NK-92 (cell line): ENCODE measurements around the gene RBBP8NL.

Experiments
- DNase-seq: peaks from one replicate; lab custom pipeline; 2025; ENCODE audit not compliant: unreplicated experiment; lab: John Stamatoyannopoulos, UW

The RBBP8NL gene

GRCh38 chr20:62408640-62409039, 18.7 kb downstream of the RBBP8NL start:
- DNase-seq = no peak

DNA sequence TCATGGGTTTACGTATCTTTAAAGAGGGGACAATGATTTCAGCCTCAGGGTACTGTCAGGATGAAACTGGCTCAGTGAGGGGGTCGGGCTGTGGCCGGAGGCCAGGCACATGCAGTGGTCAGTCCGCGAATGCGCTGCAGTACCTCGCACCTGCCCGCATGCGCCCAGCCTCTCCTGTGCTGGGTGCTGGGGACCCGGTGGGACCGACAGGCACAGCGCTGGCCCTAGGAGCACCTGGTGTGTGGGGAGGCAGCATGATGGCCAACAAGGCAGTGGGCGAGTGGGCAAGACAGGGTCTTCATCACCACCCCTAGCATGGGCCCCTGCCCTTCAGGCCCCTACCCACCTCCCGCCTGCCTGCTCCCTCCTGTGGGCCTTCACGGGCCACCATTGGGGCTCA, 19.3 kb downstream of the RBBP8NL start:
- DNase-seq = no peak

GRCh38 chr20:62407221-62407992, 19.9 kb downstream of the RBBP8NL start, which contains the start of gene CABLES2:
Gene CABLES2 (minus strand): TSS chr20:62407285. CDS start chr20:62407276, 9 bp downstream.
- DNase-seq = no peak

GRCh38 chr20:62406635-62407176, 20.6 kb downstream of the RBBP8NL start:
- DNase-seq = no peak

- no peak for DNase-seq
These were observed 21.3 kb downstream of the RBBP8NL start for GRCh38 chr20:62405981-62406513.

GRCh38 chr20:62405108-62405980, 22.0 kb downstream of the RBBP8NL start:
- no peak for DNase-seq

DNA sequence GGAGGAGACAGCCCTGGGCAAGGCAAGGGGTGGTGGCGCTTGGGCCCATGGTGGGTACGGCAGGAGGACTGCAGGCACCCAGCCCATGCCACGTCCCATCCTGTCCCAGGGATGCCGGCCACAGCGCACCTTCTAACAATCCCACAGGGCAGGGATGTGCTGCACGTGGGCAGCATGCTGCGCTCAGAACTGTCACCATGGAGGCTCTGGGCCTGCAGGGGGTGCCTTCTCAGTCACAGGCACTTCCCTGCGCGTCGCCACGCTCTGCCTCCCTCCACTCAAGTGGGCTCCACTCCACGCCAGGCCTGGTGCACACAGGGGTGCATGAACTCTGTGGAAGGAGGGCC, 22.6 kb downstream of the RBBP8NL start:
- DNase-seq = no peak

GRCh38 chr20:62404112-62404665, 23.1 kb downstream of the RBBP8NL start:
- DNase-seq = no peak

DNA sequence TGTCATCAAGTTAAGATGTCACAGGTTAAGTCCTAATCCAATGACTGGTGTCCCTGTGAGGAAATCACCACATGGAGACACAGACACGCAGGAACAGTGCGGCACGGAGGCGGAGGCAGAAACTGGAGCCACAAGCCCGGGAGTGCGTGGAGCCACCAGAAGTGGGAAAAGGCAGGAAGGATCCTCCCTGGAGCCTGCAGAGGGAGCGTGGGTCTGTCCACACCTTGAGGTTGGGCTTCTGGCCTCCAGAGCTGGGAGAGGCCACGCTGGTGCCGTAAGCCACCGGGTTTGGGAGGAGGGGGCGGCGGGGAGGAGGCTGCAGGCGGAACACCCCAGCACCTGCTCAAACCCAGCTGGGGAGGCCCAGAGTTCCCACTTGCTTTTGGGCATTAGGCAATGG, 24.0 kb downstream of the RBBP8NL start:
- DNase-seq = no peak

DNA sequence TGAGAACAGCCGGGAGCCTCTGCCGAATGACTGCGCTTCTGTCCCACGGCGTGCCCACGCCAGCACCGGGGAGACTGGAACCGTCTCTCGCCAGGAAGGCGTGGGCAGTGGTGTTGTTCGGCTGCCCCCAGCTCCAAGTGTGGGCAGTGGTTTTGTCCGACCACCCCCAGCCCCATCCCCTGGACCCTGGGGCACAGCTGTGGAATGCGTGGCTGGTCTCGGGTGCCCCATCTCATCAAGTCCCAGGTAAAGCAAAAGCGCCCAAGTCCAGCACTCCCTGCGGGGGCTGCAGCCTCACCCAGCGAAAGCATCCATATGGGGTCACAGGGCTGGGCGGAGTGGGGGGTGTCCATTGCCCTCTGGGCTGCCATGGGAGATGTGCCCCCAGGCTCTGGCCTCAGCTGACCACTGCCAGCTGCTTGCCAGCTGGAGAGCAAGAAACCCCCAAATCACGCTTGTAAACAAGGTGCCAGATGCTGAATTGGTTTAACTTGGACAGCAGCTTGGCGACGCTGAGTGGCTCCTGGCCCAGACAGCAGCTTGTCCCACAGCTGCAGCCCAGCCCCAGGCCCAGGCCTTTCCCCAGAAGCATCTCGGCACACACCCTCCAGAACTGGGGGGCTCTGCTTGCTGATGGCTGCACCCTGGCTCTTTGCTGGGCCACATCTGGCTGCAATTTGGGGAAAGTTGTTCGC, 24.7 kb downstream of the RBBP8NL start:
- DNase-seq = no peak

- DNase-seq = no peak
These were observed 26.0 kb downstream of the RBBP8NL start for GRCh38 chr20:62401331-62401779.

DNA sequence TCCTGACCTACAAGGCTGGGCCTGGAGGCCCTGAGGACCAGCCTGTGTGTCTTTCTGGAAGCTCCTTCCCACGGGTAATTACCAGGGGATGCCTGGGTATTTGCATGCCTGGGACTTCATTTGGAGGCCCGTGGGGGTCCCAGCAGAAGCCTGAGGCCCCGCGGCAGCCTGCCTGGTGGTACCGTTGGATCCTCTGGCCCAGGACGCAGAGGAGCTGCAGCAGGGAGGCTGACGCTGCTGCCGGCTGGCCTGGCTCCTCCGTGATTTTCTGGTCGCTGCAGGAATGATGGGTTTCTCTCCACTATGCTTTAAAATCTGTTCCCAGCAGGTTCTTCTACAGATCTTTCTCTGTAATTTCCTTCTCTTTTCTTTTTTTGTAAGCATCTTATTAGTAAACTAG, 26.8 kb downstream of the RBBP8NL start:
- DNase-seq = no peak

GRCh38 chr20:62400021-62400420, 27.3 kb downstream of the RBBP8NL start:
- DNase-seq = no peak

DNA sequence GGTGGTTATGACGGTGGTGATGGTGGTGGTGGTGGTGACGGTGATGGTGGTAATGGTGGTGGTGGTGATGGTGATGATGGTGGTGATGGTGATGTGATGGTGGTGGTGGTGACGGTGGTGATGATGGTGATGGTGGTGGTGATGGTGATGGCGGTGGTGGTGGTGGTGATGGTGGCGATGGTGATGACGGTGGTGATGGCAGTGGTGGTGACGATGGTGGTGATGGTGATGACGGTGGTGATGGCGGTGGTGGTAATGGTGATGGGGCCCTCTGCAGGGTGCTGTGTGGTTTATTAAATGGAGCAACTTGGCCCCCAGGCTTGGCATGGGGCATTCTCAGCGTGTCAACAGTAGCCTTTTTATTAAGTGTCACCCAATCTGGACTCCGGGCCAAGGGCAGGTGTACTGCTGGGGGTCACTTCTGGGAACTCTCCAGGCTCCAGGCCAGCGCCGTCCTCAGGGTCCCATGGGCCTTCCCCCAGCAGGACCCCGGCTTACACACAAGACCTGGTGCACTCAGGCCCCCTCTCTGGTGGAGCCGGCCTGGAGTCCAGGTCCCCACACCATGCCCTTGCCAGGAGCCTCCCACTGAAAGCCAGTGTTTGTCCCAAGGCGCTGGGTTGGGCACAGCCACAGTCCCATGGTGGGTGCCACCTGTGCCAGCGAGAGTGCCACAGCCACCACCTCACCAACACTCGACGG, 29.1 kb downstream of the RBBP8NL start:
- no peak for DNase-seq

- DNase-seq = no peak
These were observed 30.7 kb downstream of the RBBP8NL start for GRCh38 chr20:62396367-62397239.

DNA sequence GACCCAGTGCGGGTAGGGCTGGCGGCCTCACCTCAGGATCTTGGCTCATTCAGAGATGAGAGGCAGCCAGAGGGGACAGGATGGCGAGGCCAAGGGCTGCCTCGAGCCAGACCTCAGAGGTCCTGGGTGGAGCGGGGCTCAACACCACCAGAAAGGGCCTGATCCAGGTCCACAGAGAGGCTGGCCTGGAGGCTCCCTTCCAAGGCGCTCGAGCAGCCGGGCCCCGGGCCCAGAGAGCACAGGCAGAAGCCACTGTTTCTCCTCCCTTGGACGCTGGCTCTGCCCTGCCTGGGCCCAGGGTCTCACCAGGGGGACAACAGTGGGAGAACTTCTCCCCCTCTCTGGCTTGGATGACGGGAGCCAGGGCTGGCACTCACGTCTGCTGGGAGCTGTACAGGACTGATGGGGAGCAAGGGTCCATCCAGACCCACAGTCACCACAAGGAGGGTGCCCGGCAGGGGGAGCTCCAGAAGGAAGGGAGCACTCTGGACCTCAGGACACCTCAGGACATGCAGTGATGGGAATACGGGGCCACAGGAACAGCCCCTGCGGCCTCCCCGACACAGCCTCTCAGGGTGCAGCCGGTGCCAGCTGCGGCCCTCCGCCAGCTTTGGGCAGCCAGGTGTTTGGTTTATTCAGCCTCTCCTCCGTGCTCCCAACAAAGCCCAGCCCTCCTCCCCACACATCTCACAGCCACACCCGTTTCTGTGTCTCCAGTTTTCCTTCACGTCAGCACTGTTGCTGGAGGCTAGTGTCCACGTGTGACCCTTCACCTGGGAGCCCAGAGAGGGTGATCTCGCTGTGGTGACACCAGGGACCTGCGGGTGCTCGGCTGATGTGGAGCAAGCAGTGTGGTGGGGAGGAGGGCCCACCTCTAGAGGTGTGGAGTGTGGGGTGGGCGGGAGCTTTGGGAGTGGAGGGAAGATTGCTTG, 31.8 kb downstream of the RBBP8NL start:
- DNase-seq = no peak

DNA sequence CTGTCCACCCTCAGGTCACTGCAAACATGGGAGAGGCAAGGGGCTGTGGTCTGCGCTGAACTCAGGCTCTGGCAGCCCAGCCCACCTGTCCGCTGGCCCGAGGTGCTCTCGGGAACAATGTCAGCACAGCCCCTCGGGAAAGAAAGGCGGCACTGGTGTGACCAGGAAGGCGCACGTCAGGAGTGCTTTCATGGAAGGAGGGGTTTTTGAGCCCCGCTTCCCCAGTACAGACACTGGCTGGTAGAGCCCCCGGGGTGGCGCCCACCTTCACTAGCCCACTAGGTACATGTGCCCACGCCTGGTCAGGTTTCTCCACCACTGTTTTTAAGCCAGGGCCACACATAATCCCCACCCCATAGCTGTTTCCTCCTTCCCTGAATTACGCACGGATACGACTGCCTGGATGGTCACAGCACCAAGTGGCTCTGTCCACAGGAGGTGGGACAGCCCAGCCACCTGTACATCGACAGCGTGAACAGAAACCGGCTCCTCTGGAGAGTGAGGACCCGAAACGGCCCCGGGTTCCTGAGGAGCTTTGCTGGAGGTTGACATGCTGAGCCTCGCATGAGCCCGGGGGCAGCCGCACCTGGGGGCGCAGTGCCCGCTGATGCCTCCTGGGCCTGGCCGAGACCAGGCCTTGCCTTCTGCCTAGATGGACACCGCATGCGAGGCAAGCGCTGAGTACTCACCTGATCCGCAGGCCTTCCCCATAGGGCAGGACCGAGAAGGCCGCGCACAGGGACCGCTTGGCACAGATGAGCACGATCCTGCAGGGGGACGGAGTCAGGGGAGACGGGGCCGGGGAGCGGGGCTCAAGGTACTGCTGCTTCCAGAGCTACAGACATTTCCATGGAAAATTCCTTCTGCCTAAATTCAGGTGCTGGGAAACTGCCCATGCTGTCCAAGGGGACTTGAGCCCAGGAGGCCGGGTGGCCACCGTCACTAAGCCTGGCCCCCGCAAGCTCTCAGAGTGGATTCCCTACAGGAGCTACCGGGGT, 32.8 kb downstream of the RBBP8NL start:
- DNase-seq = no peak
